Measurements from ENCODE around the gene CRLF2. TPM values are rescaled to one million over a fixed set of nuclear protein-coding genes. Genes with fewer than 3 reads are reported as not detected.
"Not testable (repeated sequence)": the region's sequence is repeated elsewhere in the genome, so short reads cannot be mapped to it uniquely, and the experiment has no call there.

The CRLF2 gene
- total RNA-seq (2014; rRNA removed; shearing (Covaris generic)) (1.0 and 3.3 TPM in 2 replicates), total RNA-seq (2022) (0.80 and 1.2 TPM in 2 replicates), Bru-seq, nascent RNA (percentile 23 among the genes with signal in this experiment), BruChase-seq, experiment 1, labeled RNA remaining after a 6-hour chase (percentile 25 among the genes with signal in this experiment), BruChase-seq, experiment 2, labeled RNA remaining after a 2-hour chase (percentile 25 among the genes with signal in this experiment)
- long read RNA-seq, partial matches to known transcripts = 0 of 4 reads
- long read RNA-seq, other reads (novel, unspliced or antisense) = 4 of 4 reads

- H3K27ac ChIP-seq (ENCODE audit: low read depth, low read length, poor library complexity, severe bottlenecking) = peak within 1 kb of the TSS; percentile 45
These were observed at the start of gene CRLF2 for GRCh38 chrX:1212532-1212931. Gene CRLF2 (minus strand): TSS chrX:1212649. CDS start chrX:1212634, 15 bp downstream.

GRCh38 chrX:1261771-1262170 is 49.3 kb upstream of the CRLF2 start:
- BruUV-seq (replicated peaks); POLR2A ChIA-PET; CTCF ChIA-PET (ENCODE audit: unreplicated experiment): not testable (repeated sequence)

More at GRCh38 chrX:1212532-1212931, at the start of gene CRLF2:
- ChIA-PET CTCF (ENCODE audit: unreplicated experiment) (no interaction called here), POLR2A (no interaction called here)
- intact Hi-C loops (cut with micrococcal nuclease; ENCODE audit: unreplicated experiment) = no loop called here
- peak within 1 kb of the TSS; percentile 42; the same call in 1 of the 2 replicates for H3K4me2 ChIP-seq (ENCODE audit: low read length)
- peaks cover 50% of the 10 kb centered on the region for H3K4me1 ChIP-seq (ENCODE audit: insufficient read depth, low read length, poor library complexity, severe bottlenecking)
- no peak within 1 kb of the TSS for H2AFZ ChIP-seq (ENCODE audit: low read length)
- no peaks in the 10 kb centered on the region for H3K36me3 ChIP-seq (ENCODE audit: insufficient read depth, low read length)
- no peak for TF ChIP-seq CTCF (conservative IDR thresholded peaks at IDR 0.05; ENCODE audit: low read length)
- no peak for TF ChIP-seq EZH2phosphoT487 (IDR thresholded peaks at IDR 0.05; ENCODE audit: borderline replicate concordance, low read depth, low read length)
- no peak within 1 kb of the TSS for H3K4me3 ChIP-seq (ENCODE audit: low read depth, low read length, poor library complexity, severe bottlenecking)
- H3K79me2 ChIP-seq (ENCODE audit: insufficient read depth, low read depth, low read length) = no peaks in the 10 kb centered on the region
- DNase-seq (ENCODE audit: low spot score) = peak; percentile 44
- no peaks in the 10 kb centered on the region for H3K9me3 ChIP-seq (ENCODE audit: low read length)
- H4K20me1 ChIP-seq (ENCODE audit: insufficient read depth, low read length) = no peaks in the 10 kb centered on the region
- no peaks in the 10 kb centered on the region for H3K9me2 ChIP-seq (ENCODE audit: insufficient read depth, low read length)
- no TSS peak for BruUV-seq (replicated peaks)

GRCh38 chrX:1261285-1261684 is 48.8 kb upstream of the CRLF2 start:
- BruUV-seq (replicated peaks) = no TSS peak
- Histone ChIP-seq H3K4me3 (ENCODE audit: low read depth, low read length, poor library complexity, severe bottlenecking) (no peak overlapping the region), H2AFZ (ENCODE audit: low read length) (no peak overlapping the region), H4K20me1 (ENCODE audit: insufficient read depth, low read length) (no peaks in the 10 kb centered on the region), H3K79me2 (ENCODE audit: insufficient read depth, low read depth, low read length) (no peaks in the 10 kb centered on the region), H3K9me3 (ENCODE audit: low read length) (no peaks in the 10 kb centered on the region), H3K27ac (ENCODE audit: low read depth, low read length, poor library complexity, severe bottlenecking) (no peak overlapping the region), H3K4me1 (ENCODE audit: insufficient read depth, low read length, poor library complexity, severe bottlenecking) (no peaks in the 10 kb centered on the region), H3K4me2 (ENCODE audit: low read length) (no peak overlapping the region), H3K36me3 (ENCODE audit: insufficient read depth, low read length) (no peaks in the 10 kb centered on the region), H3K9me2 (ENCODE audit: insufficient read depth, low read length) (no peaks in the 10 kb centered on the region)
- ChIA-PET POLR2A (no interaction called here), CTCF (ENCODE audit: unreplicated experiment) (no interaction called here)
- TF ChIP-seq CTCF (conservative IDR thresholded peaks at IDR 0.05; ENCODE audit: low read length) (no peak), EZH2phosphoT487 (IDR thresholded peaks at IDR 0.05; ENCODE audit: borderline replicate concordance, low read depth, low read length) (no peak)
- intact Hi-C loops (cut with micrococcal nuclease; ENCODE audit: unreplicated experiment) = no loop called here
- DNase-seq (ENCODE audit: low spot score) = no peak

More at GRCh38 chrX:1261771-1262170, 49.3 kb upstream of the CRLF2 start:
- H2AFZ ChIP-seq (ENCODE audit: low read length); H4K20me1 ChIP-seq (ENCODE audit: insufficient read depth, low read length); intact Hi-C loops (cut with micrococcal nuclease; ENCODE audit: unreplicated experiment); H3K9me2 ChIP-seq (ENCODE audit: insufficient read depth, low read length); DNase-seq (ENCODE audit: low spot score); H3K27ac ChIP-seq (ENCODE audit: low read depth, low read length, poor library complexity, severe bottlenecking); H3K4me3 ChIP-seq (ENCODE audit: low read depth, low read length, poor library complexity, severe bottlenecking); H3K4me2 ChIP-seq (ENCODE audit: low read length); H3K79me2 ChIP-seq (ENCODE audit: insufficient read depth, low read depth, low read length); H3K4me1 ChIP-seq (ENCODE audit: insufficient read depth, low read length, poor library complexity, severe bottlenecking); H3K36me3 ChIP-seq (ENCODE audit: insufficient read depth, low read length); H3K9me3 ChIP-seq (ENCODE audit: low read length): not testable (repeated sequence)

All from OCI-LY7 (cell line).